ENCODE measurements around the gene PPP6R3.

PPP6R3 gene

GRCh38 chr11:68654978-68655377, 194.4 kb downstream of the PPP6R3 start:
- no peaks in the 10 kb centered on the region for H3K36me3 ChIP-seq (ENCODE audit: control insufficient read depth in 1 of 2, insufficient read depth in 2 of 2, low read length in 2 of 2)
- WGBS (ENCODE audit: extremely low coverage, insufficient coverage, insufficient read length) = no CpG with 5 or more reads among the region's 8 CpGs
- H3K4me2 ChIP-seq (ENCODE audit: low read length) = no peak overlapping the region
- H3K27me3 ChIP-seq (ENCODE audit: insufficient read depth, low read length) = no peaks in the 10 kb centered on the region
- no peak overlapping the region for H3K18ac ChIP-seq (ENCODE audit: low read length)
- H3K23ac ChIP-seq (ENCODE audit: low read length) = no peak overlapping the region
- H3K14ac ChIP-seq (ENCODE audit: low read length) = no peak overlapping the region
- H2BK5ac ChIP-seq (ENCODE audit: low read depth, low read length, poor library complexity) = no peak overlapping the region
- no peak overlapping the region for H4K91ac ChIP-seq (ENCODE audit: low read depth, low read length)
- H3K9me3 ChIP-seq (ENCODE audit: insufficient read depth, low read depth, low read length) = peaks cover 5% of the 10 kb centered on the region
- H3K79me1 ChIP-seq (ENCODE audit: low read length) = no peaks in the 10 kb centered on the region
- H4K8ac ChIP-seq (ENCODE audit: low read depth, low read length) = no peak overlapping the region
- no peak overlapping the region for H3K4ac ChIP-seq (ENCODE audit: low read depth, low read length)
- H2BK120ac ChIP-seq (ENCODE audit: insufficient read depth, low read length, poor library complexity) = no peak overlapping the region
- no peaks in the 10 kb centered on the region for H3K79me2 ChIP-seq (ENCODE audit: control insufficient read depth, insufficient read depth, low read length, poor library complexity)
- no peak overlapping the region for H2AK5ac ChIP-seq (ENCODE audit: low read length)
- no peak overlapping the region for H3K9ac ChIP-seq (ENCODE audit: low read length)
- no peak overlapping the region for H2AFZ ChIP-seq (ENCODE audit: insufficient read depth, low read length, poor library complexity)
- no peak overlapping the region for H4K12ac ChIP-seq (ENCODE audit: low read depth, low read length)
- H2BK12ac ChIP-seq (ENCODE audit: low read length) = no peak overlapping the region
- no peak overlapping the region for H3K27ac ChIP-seq (ENCODE audit: low read depth, low read length)
- DNase-seq = no peak
- peaks cover 0 to 2% of the 10 kb centered on the region in 2 experiments for H3K4me1 ChIP-seq (ENCODE audit: control insufficient read depth in 1 of 2, insufficient read depth in 2 of 2, low read length in 2 of 2)
- no peak overlapping the region for H3K4me3 ChIP-seq (ENCODE audit: low read depth, low read length)

- no peak overlapping the region for H4K12ac ChIP-seq (ENCODE audit: low read depth, low read length)
- H4K8ac ChIP-seq (ENCODE audit: low read depth, low read length) = no peak overlapping the region
- H4K91ac ChIP-seq (ENCODE audit: low read depth, low read length) = no peak overlapping the region
- H3K36me3 ChIP-seq (ENCODE audit: control insufficient read depth in 1 of 2, insufficient read depth in 2 of 2, low read length in 2 of 2) = no peaks in the 10 kb centered on the region
- no peak overlapping the region for H3K4me2 ChIP-seq (ENCODE audit: low read length)
- DNase-seq = no peak
- no peak overlapping the region for H3K14ac ChIP-seq (ENCODE audit: low read length)
- no peak overlapping the region for H3K4ac ChIP-seq (ENCODE audit: low read depth, low read length)
- H2BK120ac ChIP-seq (ENCODE audit: insufficient read depth, low read length, poor library complexity) = no peak overlapping the region
- no peak overlapping the region for H2AK5ac ChIP-seq (ENCODE audit: low read length)
- no peak overlapping the region for H2AFZ ChIP-seq (ENCODE audit: insufficient read depth, low read length, poor library complexity)
- H3K4me3 ChIP-seq (ENCODE audit: low read depth, low read length) = no peak overlapping the region
- no peaks in the 10 kb centered on the region for H3K79me1 ChIP-seq (ENCODE audit: low read length)
- no peak overlapping the region for H3K23ac ChIP-seq (ENCODE audit: low read length)
- H3K27me3 ChIP-seq (ENCODE audit: insufficient read depth, low read length) = no peaks in the 10 kb centered on the region
- no peak overlapping the region for H3K18ac ChIP-seq (ENCODE audit: low read length)
- H2BK5ac ChIP-seq (ENCODE audit: low read depth, low read length, poor library complexity) = no peak overlapping the region
- H2BK12ac ChIP-seq (ENCODE audit: low read length) = no peak overlapping the region
- no CpG with 5 or more reads among the region's 7 CpGs for WGBS (ENCODE audit: extremely low coverage, insufficient coverage, insufficient read length)
- no peaks in the 10 kb centered on the region for H3K79me2 ChIP-seq (ENCODE audit: control insufficient read depth, insufficient read depth, low read length, poor library complexity)
- H3K4me1 ChIP-seq (ENCODE audit: control insufficient read depth in 1 of 2, insufficient read depth in 2 of 2, low read length in 2 of 2) = peaks cover 0 to 2% of the 10 kb centered on the region in 2 experiments
- H3K9me3 ChIP-seq (ENCODE audit: insufficient read depth, low read depth, low read length) = peaks cover 5% of the 10 kb centered on the region
- H3K27ac ChIP-seq (ENCODE audit: low read depth, low read length) = no peak overlapping the region
- no peak overlapping the region for H3K9ac ChIP-seq (ENCODE audit: low read length)
These were observed 194.9 kb downstream of the PPP6R3 start for GRCh38 chr11:68655406-68655805.

GRCh38 chr11:68655806-68656205, 195.3 kb downstream of the PPP6R3 start:
- H4K12ac ChIP-seq (ENCODE audit: low read depth, low read length) = no peak overlapping the region
- no peaks in the 10 kb centered on the region for H3K36me3 ChIP-seq (ENCODE audit: control insufficient read depth in 1 of 2, insufficient read depth in 2 of 2, low read length in 2 of 2)
- no peak overlapping the region for H4K91ac ChIP-seq (ENCODE audit: low read depth, low read length)
- no peak overlapping the region for H2BK120ac ChIP-seq (ENCODE audit: insufficient read depth, low read length, poor library complexity)
- H3K9ac ChIP-seq (ENCODE audit: low read length) = no peak overlapping the region
- H3K4me3 ChIP-seq (ENCODE audit: low read depth, low read length) = no peak overlapping the region
- no peaks in the 10 kb centered on the region for H3K27me3 ChIP-seq (ENCODE audit: insufficient read depth, low read length)
- H4K8ac ChIP-seq (ENCODE audit: low read depth, low read length) = no peak overlapping the region
- no peaks in the 10 kb centered on the region for H3K79me1 ChIP-seq (ENCODE audit: low read length)
- no peak overlapping the region for H2AK5ac ChIP-seq (ENCODE audit: low read length)
- H2AFZ ChIP-seq (ENCODE audit: insufficient read depth, low read length, poor library complexity) = no peak overlapping the region
- no CpG with 5 or more reads among the region's 8 CpGs for WGBS (ENCODE audit: extremely low coverage, insufficient coverage, insufficient read length)
- DNase-seq = no peak
- no peak overlapping the region for H3K4me2 ChIP-seq (ENCODE audit: low read length)
- H3K23ac ChIP-seq (ENCODE audit: low read length) = no peak overlapping the region
- no peak overlapping the region for H3K18ac ChIP-seq (ENCODE audit: low read length)
- H3K27ac ChIP-seq (ENCODE audit: low read depth, low read length) = no peak overlapping the region
- no peak overlapping the region for H2BK5ac ChIP-seq (ENCODE audit: low read depth, low read length, poor library complexity)
- peaks cover 0 to 2% of the 10 kb centered on the region in 2 experiments for H3K4me1 ChIP-seq (ENCODE audit: control insufficient read depth in 1 of 2, insufficient read depth in 2 of 2, low read length in 2 of 2)
- H3K9me3 ChIP-seq (ENCODE audit: insufficient read depth, low read depth, low read length) = peaks cover 5% of the 10 kb centered on the region
- H3K14ac ChIP-seq (ENCODE audit: low read length) = no peak overlapping the region
- H3K79me2 ChIP-seq (ENCODE audit: control insufficient read depth, insufficient read depth, low read length, poor library complexity) = no peaks in the 10 kb centered on the region
- no peak overlapping the region for H2BK12ac ChIP-seq (ENCODE audit: low read length)
- no peak overlapping the region for H3K4ac ChIP-seq (ENCODE audit: low read depth, low read length)

- Histone ChIP-seq H4K91ac (ENCODE audit: low read depth, low read length) (no peak overlapping the region), H3K9ac (ENCODE audit: low read length) (no peak overlapping the region), H2BK5ac (ENCODE audit: low read depth, low read length, poor library complexity) (no peak overlapping the region), H3K27me3 (ENCODE audit: insufficient read depth, low read length) (no peaks in the 10 kb centered on the region), H3K36me3 (ENCODE audit: control insufficient read depth in 1 of 2, insufficient read depth in 2 of 2, low read length in 2 of 2) (no peaks in the 10 kb centered on the region), H3K79me2 (ENCODE audit: control insufficient read depth, insufficient read depth, low read length, poor library complexity) (no peaks in the 10 kb centered on the region), H3K18ac (ENCODE audit: low read length) (no peak overlapping the region), H3K4me3 (ENCODE audit: low read depth, low read length) (no peak overlapping the region), H3K79me1 (ENCODE audit: low read length) (no peaks in the 10 kb centered on the region), H4K12ac (ENCODE audit: low read depth, low read length) (no peak overlapping the region), H2AFZ (ENCODE audit: insufficient read depth, low read length, poor library complexity) (no peak overlapping the region), H4K8ac (ENCODE audit: low read depth, low read length) (no peak overlapping the region), H2BK12ac (ENCODE audit: low read length) (no peak overlapping the region), H3K4me1 (ENCODE audit: control insufficient read depth in 1 of 2, insufficient read depth in 2 of 2, low read length in 2 of 2) (no peaks in the 10 kb centered on the region), H3K23ac (ENCODE audit: low read length) (no peak overlapping the region), H2BK120ac (ENCODE audit: insufficient read depth, low read length, poor library complexity) (no peak overlapping the region), H3K14ac (ENCODE audit: low read length) (no peak overlapping the region), H3K4me2 (ENCODE audit: low read length) (no peak overlapping the region), H3K4ac (ENCODE audit: low read depth, low read length) (no peak overlapping the region), H3K27ac (ENCODE audit: low read depth, low read length) (no peak overlapping the region), H3K9me3 (ENCODE audit: insufficient read depth, low read depth, low read length) (peaks cover 8% of the 10 kb centered on the region), H2AK5ac (ENCODE audit: low read length) (no peak overlapping the region)
- DNase-seq = no peak
- WGBS (ENCODE audit: extremely low coverage, insufficient coverage, insufficient read length) = no CpG with 5 or more reads among the region's 11 CpGs
These were observed 196.6 kb downstream of the PPP6R3 start for GRCh38 chr11:68657021-68657780.

Data from trophoblast cell (in vitro differentiated cells and primary cell).